Epithelial cell of prostate (primary cell): ENCODE measurements around the gene CAV3.
A peak's percentile ranks its signal among the peaks of the same experiment; 100 is the strongest.

Experiments used
- DNase-seq: peaks from one replicate; pipeline ENCODE4 v3.0.0-alpha.2; 2011; ENCODE audit warnings: low read depth, low spot score
- H3K27ac ChIP-seq: fragments of 450-650 bp; 2 replicates; pipeline ENCODE4 v1.5.1; 2017; ENCODE audit warnings: mild to moderate bottlenecking

CAV3 gene

DNA sequence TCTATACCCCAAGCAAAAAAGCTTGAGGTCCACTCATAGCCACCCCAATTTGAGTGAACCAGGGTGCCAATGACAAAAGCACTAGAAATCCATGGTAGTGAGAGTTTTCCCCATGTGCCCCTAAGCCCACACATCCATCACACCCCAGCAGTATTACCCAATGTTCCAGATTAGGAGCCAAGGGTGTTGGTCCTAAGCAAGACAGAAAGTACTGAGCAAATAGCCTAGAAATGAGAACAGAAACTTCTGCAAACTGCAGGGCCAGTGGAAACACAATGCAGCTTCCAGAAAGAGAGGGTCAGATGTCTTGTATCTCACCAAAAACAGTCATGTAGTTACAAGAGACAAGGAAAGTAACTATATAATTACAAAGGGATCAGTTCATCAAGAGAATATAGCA lies 46.7 kb downstream of the CAV3 start:
- DNase-seq: no peak
- H3K27ac ChIP-seq: no peak overlapping the region

DNA sequence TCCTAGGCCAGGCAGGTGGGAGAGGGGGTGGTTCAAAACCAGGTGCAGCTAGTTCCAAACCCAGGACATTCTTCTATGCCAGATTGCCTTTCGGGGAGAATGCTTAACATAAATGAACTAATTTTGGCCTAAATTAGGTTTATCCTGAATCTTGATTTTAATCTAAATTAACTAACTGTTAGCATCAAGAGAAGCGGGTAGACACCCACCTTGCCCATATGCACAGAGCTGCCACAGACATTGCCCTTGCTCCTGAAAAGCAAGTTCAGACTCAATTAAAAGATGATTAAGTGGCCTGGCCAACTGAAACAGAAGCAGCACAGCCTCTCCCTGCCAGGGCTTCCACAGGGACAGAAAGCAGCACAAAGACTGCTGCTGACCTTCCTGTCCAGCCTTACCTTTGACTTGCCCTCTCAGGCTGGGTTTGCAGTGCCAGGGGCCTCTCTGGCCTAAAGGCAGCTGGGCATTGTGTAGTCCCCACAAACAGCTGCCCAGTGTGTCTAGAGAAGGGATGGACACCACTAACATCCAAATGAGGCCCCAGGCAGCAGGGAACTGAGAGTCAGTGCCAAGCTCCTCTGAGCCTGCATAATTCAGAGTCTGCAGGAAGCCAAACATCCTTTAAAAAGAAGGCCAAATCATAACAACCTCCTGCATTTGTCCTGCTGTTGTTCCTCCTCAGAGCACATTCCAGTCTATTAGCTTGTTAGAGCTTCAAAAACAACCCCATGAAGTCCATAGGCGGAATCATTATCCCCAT lies 51.3 kb downstream of the CAV3 start:
- DNase-seq: no peak
- H3K27ac ChIP-seq: no peak overlapping the region

DNA sequence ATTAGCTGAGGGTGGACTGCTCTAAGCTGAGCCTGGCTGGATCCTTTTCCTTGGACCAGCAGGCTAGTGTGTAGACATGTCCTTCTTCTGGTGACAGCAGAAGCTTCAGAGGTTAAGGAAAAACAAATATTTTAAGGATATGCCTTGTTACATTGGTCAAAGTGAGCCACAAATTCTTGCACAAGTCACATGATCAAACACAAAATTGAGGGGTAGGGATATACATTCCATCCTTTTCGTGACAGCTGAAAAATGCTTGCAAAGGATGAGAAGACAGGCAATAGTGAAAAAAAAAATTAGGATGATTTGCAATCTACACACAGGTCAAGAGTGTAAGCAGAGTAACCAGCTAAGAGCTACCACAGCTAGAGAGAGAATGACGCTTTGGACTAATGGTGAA lies 56.9 kb downstream of the CAV3 start:
- no peak for DNase-seq
- H3K27ac ChIP-seq: no peak overlapping the region

DNA sequence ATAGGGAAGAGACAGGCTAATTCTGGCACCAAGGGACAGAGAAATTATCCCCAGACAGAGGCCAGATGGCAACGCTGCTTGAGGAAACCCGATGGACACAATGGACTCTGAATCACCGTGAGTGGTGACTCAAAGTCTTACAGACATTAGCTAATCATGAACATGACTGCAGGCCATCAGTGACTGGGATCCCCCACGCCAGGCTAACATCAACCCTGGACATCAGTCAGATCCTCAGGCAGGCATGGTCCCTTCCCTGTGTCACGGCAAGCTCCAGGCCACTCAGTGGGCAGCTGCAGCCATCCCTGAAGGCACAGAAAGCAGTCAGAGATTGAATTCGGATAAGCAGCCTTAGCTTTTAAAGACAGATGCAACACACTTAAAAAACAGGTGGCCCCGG lies 59.6 kb downstream of the CAV3 start:
- H3K27ac ChIP-seq: no peak overlapping the region
- DNase-seq: peak; percentile 24

DNA sequence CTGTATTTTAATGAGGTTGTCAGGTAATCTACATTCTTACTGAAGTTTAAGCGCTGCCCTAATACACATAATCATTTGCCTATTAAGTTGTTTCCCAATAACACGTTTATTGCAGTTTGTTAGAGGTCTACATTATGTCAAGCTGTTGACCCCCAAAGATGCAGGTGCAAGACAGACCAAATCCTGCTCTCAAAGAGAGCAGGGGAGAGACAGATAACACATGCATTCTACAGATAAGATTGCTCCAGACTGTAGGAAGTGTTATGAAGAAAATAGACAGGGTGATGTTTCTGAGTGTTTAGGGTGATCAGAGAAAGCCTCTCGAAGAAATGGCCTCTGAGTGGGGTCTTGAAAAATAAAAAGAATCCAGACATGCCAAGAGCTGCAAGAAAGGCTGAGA lies 60.6 kb downstream of the CAV3 start:
- DNase-seq: no peak

More for the DNA sequence above, 60.6 kb downstream of the CAV3 start:
- H3K27ac ChIP-seq: no peak overlapping the region
